DND-41 (cell line): ENCODE measurements around the gene CARD19.

Experiments used
- ATAC-seq: fragments of 200-7000 bp; cut with Tn5 transposase; 3 replicates; pipeline ENCODE4 v1.9.1; 2021; ENCODE audit warnings: low read depth; ENCODE audit not compliant: insufficient read depth
- DNase-seq: peaks from one replicate; pipeline ENCODE4 v3.0.0-alpha.2; 2020
- H2AFZ ChIP-seq: 2 replicates; pipeline ENCODE4 v1.6.0; 2012; ENCODE audit warnings: low read depth, low read length
- H3K27ac ChIP-seq: 2 replicates; pipeline ENCODE4 v1.5.1; 2012; ENCODE audit warnings: low read length, inconsistent platforms
- H3K27me3 ChIP-seq: fragments of 200-600 bp; sonication (generic); 2 replicates; pipeline ENCODE4 v1.6.0; 2012; ENCODE audit warnings: low read length, mild to moderate bottlenecking, inconsistent platforms; ENCODE audit not compliant: insufficient read depth, poor library complexity
- H3K36me3 ChIP-seq: 2 replicates; pipeline ENCODE4 v1.5.1; 2012; ENCODE audit warnings: low read length, inconsistent platforms; ENCODE audit not compliant: insufficient read depth
- H3K4me1 ChIP-seq: 2 replicates; pipeline ENCODE4 v1.5.1; 2012; ENCODE audit warnings: mild to moderate bottlenecking, low read length; ENCODE audit not compliant: insufficient read depth
- H3K4me2 ChIP-seq: 2 replicates; pipeline ENCODE4 v1.6.0; 2012; ENCODE audit warnings: mild to moderate bottlenecking, moderate library complexity, low read length, inconsistent platforms; ENCODE audit not compliant: insufficient read depth
- H3K4me3 ChIP-seq, 2 experiments: fragments of 200-600 bp in 1 of 2; shearing (Covaris generic) in 1 of 2; 2 replicates each; pipeline ENCODE4 v1.5.1; 2012 to 2016; ENCODE audit warnings: inconsistent platforms in 2 of 2, low read length in 2 of 2, mild to moderate bottlenecking in 2 of 2, low read depth in 1 of 2, moderate library complexity in 1 of 2
- H3K79me2 ChIP-seq: 2 replicates; pipeline ENCODE4 v1.6.0; 2012; ENCODE audit warnings: low read length, inconsistent platforms; ENCODE audit not compliant: insufficient read depth
- H3K9ac ChIP-seq: 2 replicates; pipeline ENCODE4 v1.6.0; 2012; ENCODE audit warnings: low read depth, mild to moderate bottlenecking, inconsistent platforms, low read length, moderate library complexity
- H3K9me3 ChIP-seq: 2 replicates; pipeline ENCODE4 v1.5.1; 2012; ENCODE audit warnings: low read length, moderate library complexity, mild to moderate bottlenecking, inconsistent platforms; ENCODE audit not compliant: insufficient read depth, severe bottlenecking
- H4K20me1 ChIP-seq: 2 replicates; pipeline ENCODE4 v1.6.0; 2012; ENCODE audit warnings: low read length; ENCODE audit not compliant: insufficient read depth
- EZH2 ChIP-seq: IDR thresholded peaks from 3 replicates; pipeline ENCODE4 v1.6.1; 2012; ENCODE audit warnings: borderline replicate concordance, low read depth, mild to moderate bottlenecking, moderate library complexity, low read length, inconsistent platforms; ENCODE audit not compliant: severe bottlenecking
- TF ChIP-seq, protein P1 (sequence below): IDR thresholded peaks from 2 replicates; pipeline ENCODE4 v1.5.1; 2012; ENCODE audit warnings: borderline replicate concordance, low read length, moderate library complexity, mild to moderate bottlenecking; ENCODE audit not compliant: poor library complexity, severe bottlenecking; ENCODE audit errors: extremely low read depth

CARD19 gene

DNA sequence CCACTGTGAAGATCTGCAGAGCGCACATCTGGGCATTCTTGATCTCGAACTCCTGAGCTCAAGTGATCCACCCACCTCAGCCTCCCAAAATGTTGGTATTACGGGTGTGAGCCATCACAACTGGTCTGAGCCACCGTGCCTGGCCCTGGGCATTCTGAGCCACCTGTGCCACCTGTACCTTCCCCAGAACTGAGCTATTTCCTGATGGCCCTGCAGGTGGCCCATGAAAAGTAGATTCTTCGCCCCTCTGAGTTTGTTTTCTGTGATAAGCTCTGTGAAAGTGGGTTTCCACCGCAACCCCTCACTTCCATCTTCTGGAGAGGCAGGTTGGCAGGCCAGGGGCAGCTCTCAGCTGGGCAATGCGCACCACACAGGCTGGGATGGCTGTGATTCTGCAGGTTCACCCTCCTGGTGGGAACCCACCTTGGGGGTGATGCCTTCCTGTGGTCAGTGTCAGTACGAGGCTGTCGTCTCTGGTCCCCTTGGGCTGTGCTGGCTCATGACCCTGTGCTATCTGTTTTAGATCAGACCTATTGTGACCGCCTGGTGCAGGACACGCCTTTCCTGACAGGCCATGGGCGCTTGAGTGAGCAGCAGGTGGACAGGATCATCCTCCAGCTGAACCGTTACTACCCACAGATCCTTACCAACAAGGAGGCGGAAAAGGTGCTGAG is 11.3 kb downstream of the CARD19 start:
- Histone ChIP-seq H3K4me2 (no peak overlapping the region), H3K4me1 (no peaks in the 10 kb centered on the region), H3K4me3 (no peak overlapping the region), H4K20me1 (no peaks in the 10 kb centered on the region), H3K79me2 (no peaks in the 10 kb centered on the region), H3K27ac (no peak overlapping the region), H2AFZ (no peak overlapping the region), H3K9me3 (no peaks in the 10 kb centered on the region), H3K9ac (no peak overlapping the region), H3K36me3 (peaks cover 6% of the 10 kb centered on the region; the same call in 1 of the 2 replicates), H3K27me3 (no peaks in the 10 kb centered on the region)
- DNase-seq (no peak), ATAC-seq (no peak)
- TF ChIP-seq EZH2, result no peak
- TF ChIP-seq, protein P1, sequence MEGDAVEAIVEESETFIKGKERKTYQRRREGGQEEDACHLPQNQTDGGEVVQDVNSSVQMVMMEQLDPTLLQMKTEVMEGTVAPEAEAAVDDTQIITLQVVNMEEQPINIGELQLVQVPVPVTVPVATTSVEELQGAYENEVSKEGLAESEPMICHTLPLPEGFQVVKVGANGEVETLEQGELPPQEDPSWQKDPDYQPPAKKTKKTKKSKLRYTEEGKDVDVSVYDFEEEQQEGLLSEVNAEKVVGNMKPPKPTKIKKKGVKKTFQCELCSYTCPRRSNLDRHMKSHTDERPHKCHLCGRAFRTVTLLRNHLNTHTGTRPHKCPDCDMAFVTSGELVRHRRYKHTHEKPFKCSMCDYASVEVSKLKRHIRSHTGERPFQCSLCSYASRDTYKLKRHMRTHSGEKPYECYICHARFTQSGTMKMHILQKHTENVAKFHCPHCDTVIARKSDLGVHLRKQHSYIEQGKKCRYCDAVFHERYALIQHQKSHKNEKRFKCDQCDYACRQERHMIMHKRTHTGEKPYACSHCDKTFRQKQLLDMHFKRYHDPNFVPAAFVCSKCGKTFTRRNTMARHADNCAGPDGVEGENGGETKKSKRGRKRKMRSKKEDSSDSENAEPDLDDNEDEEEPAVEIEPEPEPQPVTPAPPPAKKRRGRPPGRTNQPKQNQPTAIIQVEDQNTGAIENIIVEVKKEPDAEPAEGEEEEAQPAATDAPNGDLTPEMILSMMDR, result no peak

DNA sequence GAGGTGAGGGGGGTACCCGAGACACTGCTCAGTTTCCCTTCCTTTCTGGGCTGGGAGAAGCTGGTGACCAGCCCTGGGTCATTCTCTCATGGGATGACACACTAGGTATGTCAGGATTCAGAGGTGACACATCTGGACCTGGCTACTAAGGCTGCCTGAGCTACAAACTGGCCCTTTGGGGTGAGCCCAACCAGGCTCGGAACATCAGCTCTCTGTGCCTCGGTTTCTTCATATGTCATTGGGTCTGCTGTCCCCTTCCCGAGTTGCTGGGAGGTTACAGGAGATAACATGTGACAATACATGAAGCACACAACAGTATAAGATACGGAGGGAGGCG is 11.8 kb downstream of the CARD19 start:
- no peaks in the 10 kb centered on the region for H3K9me3 ChIP-seq
- no peaks in the 10 kb centered on the region for H3K4me1 ChIP-seq
- H4K20me1 ChIP-seq, result no peaks in the 10 kb centered on the region
- H3K4me3 ChIP-seq, result no peak overlapping the region
- H3K27ac ChIP-seq, result no peak overlapping the region
- no peaks in the 10 kb centered on the region for H3K79me2 ChIP-seq
- no peak overlapping the region for H3K9ac ChIP-seq
- H2AFZ ChIP-seq, result no peak overlapping the region
- DNase-seq, result no peak
- no peaks in the 10 kb centered on the region for H3K27me3 ChIP-seq
- no peak for ATAC-seq
- H3K36me3 ChIP-seq, result peaks cover 6% of the 10 kb centered on the region; the same call in 1 of the 2 replicates
- TF ChIP-seq, protein P1, result no peak
- no peak for TF ChIP-seq EZH2
- H3K4me2 ChIP-seq, result no peak overlapping the region

DNA sequence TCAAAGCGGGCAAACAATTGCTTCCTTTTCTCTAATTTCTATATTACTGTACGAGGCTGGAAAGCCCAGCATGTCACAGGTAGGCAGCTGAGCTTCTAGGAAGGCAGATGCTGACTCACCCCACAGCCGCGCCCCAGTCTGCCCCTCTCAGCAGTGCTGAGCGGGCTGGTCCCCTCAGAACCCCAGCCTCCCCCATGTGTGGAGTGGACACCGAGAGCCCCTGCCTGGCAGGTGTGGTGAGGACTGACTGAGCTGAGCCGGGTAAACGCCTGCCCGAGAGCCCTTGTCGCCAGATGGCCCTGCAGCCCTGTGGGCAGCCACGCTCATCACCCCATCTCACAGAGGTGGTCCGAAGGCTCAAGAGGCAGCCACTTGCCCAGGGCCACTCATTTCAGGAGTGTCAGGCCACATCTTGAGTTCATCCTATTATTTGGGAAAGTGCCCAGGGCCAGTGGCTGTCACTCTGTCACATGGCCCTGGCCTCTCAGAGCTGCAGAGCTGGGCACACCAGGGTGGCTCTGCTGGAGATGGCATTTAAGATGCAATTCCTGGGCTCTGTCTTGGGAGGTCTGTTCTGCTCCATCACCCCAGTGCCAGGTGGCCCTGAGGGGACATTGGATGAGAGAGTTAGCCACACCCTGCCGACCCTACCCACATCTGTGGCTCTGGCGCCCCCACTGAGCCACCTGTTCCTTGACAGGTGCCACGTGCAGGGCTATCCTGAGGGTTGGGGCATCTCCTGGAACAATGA is 12.4 kb downstream of the CARD19 start:
- H4K20me1 ChIP-seq, result no peaks in the 10 kb centered on the region
- DNase-seq, result no peak
- H3K27ac ChIP-seq, result 0 out of 2 replicates have a peak overlapping the region, but pooled peaks have one; percentile 20
- H3K4me3 ChIP-seq, result no peak overlapping the region
- H3K9ac ChIP-seq, result no peak overlapping the region
- H3K79me2 ChIP-seq, result no peaks in the 10 kb centered on the region
- H3K27me3 ChIP-seq, result no peaks in the 10 kb centered on the region
- peaks cover 10% of the 10 kb centered on the region for H3K36me3 ChIP-seq
- no peaks in the 10 kb centered on the region for H3K9me3 ChIP-seq
- no peak overlapping the region for H2AFZ ChIP-seq
- 0 out of 3 replicates have a peak, but pooled peaks have one; percentile 23 for ATAC-seq
- no peak overlapping the region for H3K4me2 ChIP-seq
- no peaks in the 10 kb centered on the region for H3K4me1 ChIP-seq
- TF ChIP-seq EZH2, result no peak
- TF ChIP-seq, protein P1, result no peak
